NT2/D1 (cell line): ENCODE results near the gene SCAPER.

Source experiments
- DNase-seq: peaks from one replicate; pipeline ENCODE4 v3.0.0-alpha.2; 2011; ENCODE audit warnings: low read depth, low spot score
- H3K27me3 ChIP-seq: 2 replicates; pipeline ENCODE4 v1.6.0; 2011; ENCODE audit warnings: mild to moderate bottlenecking; ENCODE audit not compliant: insufficient read length, insufficient read depth
- H3K36me3 ChIP-seq: 2 replicates; pipeline ENCODE4 v1.6.1; 2011; ENCODE audit warnings: mild to moderate bottlenecking, low read length, mixed read lengths; ENCODE audit not compliant: insufficient read depth, insufficient read length
- H3K4me1 ChIP-seq: 2 replicates; pipeline ENCODE4 v1.5.1; 2011; ENCODE audit not compliant: insufficient read depth, insufficient read length
- H3K4me3 ChIP-seq: 2 replicates; pipeline ENCODE4 v1.5.1; 2011; ENCODE audit warnings: low read depth; ENCODE audit not compliant: insufficient read length
- H3K9ac ChIP-seq: 2 replicates; pipeline ENCODE4 v1.6.0; 2011; ENCODE audit warnings: low read depth; ENCODE audit not compliant: insufficient read length
- H3K9me3 ChIP-seq: 2 replicates; pipeline ENCODE4 v1.5.1; 2011; ENCODE audit warnings: mild to moderate bottlenecking, low read length; ENCODE audit not compliant: insufficient read depth
- SUZ12 ChIP-seq: IDR thresholded peaks from 2 replicates; pipeline ENCODE4 v1.6.1; 2011; ENCODE audit not compliant: insufficient read length, insufficient read depth; ENCODE audit errors: extremely low read depth
- YY1 ChIP-seq: IDR thresholded peaks from 2 replicates; pipeline ENCODE4 v1.6.1; 2011; ENCODE audit not compliant: insufficient read length, insufficient read depth
- ZNF274 ChIP-seq: IDR thresholded peaks from 2 replicates; pipeline ENCODE4 v1.6.1; 2011; ENCODE audit warnings: mild to moderate bottlenecking, low read depth, low read length

The SCAPER gene

DNA sequence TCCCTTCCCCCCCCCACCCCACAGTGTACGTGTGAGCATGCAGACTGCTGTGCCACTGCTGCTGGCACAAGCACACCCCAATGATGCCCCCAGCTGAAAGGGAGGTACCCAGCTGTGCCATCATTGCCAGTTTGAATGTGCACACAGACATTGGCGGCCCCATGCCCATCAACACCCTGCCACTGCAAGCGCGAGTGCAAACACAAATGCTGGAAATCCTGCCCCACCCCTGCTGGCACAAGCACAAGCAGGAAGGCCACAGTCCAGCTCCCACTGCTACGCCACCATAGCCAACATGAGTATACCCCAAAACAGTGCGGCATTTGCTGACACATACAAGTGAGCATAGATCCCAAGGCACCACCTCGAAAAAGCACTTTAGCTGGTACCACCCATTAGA, 222.9 kb downstream of the SCAPER start:
- Histone ChIP-seq H3K9me3 (no peaks in the 10 kb centered on the region), H3K9ac (no peak overlapping the region), H3K4me3 (no peak overlapping the region), H3K27me3 (no peaks in the 10 kb centered on the region), H3K36me3 (no peaks in the 10 kb centered on the region), H3K4me1 (no peaks in the 10 kb centered on the region)
- no peak for DNase-seq
- TF ChIP-seq ZNF274: no peak
- no peak for TF ChIP-seq YY1
- TF ChIP-seq SUZ12: no peak

DNA sequence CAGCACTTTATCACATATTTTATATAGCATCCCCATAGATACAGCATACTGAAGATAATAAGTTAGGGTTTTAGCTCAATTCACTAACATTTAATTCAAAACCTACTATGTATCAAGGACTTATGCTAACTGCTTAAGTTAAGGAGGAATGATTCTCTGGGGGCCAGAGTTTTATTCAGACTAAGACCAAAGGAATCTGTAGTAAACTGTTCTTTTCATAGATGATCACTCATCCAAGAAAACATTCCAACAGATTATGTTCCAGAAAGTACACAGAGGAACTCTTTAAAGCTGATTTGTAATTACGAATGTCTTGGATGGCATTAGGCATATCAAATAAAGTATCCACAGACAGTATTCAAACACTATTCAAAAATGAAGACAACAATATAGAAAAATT, 226.4 kb downstream of the SCAPER start:
- Histone ChIP-seq H3K9ac (no peak overlapping the region), H3K4me1 (no peaks in the 10 kb centered on the region), H3K27me3 (no peaks in the 10 kb centered on the region), H3K9me3 (no peaks in the 10 kb centered on the region), H3K4me3 (no peak overlapping the region), H3K36me3 (no peaks in the 10 kb centered on the region)
- TF ChIP-seq SUZ12 (no peak), ZNF274 (no peak), YY1 (no peak)
- DNase-seq: no peak

DNA sequence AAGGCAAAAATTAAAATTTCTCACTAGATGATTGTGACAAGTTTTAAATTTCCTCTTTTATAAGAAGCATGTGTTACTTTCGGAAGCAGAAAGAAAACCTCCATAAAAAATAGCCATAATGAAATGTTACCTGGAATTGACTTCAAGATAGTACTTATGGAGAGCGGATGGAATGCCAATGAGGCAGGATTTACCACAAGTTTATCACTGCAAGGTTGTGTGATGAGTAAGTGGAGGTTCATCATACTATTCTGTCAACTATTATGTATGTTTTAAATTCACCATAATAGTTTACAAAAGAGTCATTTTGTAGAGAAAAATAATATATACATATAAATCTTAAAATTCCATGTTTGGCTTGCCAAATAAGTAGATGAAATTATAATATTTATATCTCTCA, 230.3 kb downstream of the SCAPER start:
- H3K36me3 ChIP-seq: no peaks in the 10 kb centered on the region
- no peak for TF ChIP-seq SUZ12
- no peak for TF ChIP-seq YY1
- TF ChIP-seq ZNF274: no peak
- H3K4me3 ChIP-seq: no peak overlapping the region
- no peaks in the 10 kb centered on the region for H3K9me3 ChIP-seq
- no peak for DNase-seq
- H3K4me1 ChIP-seq: no peaks in the 10 kb centered on the region
- H3K9ac ChIP-seq: no peak overlapping the region
- no peaks in the 10 kb centered on the region for H3K27me3 ChIP-seq

DNA sequence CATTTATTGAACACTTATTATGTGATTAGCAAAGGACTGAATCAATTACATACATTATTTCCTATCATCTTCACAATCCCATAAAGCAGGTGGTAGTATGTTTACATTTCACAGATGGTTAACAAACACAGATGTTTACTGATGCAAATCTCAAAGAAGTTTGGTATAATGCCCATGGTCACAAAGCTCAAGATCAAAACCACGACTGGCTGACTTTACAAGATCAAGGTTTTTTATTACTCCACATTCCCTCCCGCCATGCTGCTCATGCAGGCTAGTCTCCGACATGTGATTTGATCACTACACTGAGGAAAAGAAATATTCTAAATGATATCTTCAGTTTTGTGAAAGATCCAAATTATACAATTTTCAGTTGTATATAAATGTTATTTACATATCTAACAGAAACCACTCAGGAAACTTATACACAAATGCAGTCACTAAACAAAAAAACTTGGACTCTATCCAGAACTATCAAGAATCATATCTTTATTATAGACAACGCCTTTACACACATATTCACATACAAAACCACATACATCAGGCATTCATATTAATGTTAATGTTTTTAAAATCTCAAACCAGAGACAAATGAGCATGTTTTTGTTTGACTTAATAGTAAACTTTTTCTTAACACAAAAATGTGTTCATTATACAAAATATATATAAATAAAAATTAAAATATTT, 235.5 kb downstream of the SCAPER start:
- no peaks in the 10 kb centered on the region for H3K36me3 ChIP-seq
- H3K4me1 ChIP-seq: no peaks in the 10 kb centered on the region
- TF ChIP-seq SUZ12 (no peak), YY1 (no peak), ZNF274 (no peak)
- H3K27me3 ChIP-seq: no peaks in the 10 kb centered on the region
- H3K4me3 ChIP-seq: no peak overlapping the region
- no peaks in the 10 kb centered on the region for H3K9me3 ChIP-seq
- H3K9ac ChIP-seq: no peak overlapping the region
- no peak for DNase-seq

DNA sequence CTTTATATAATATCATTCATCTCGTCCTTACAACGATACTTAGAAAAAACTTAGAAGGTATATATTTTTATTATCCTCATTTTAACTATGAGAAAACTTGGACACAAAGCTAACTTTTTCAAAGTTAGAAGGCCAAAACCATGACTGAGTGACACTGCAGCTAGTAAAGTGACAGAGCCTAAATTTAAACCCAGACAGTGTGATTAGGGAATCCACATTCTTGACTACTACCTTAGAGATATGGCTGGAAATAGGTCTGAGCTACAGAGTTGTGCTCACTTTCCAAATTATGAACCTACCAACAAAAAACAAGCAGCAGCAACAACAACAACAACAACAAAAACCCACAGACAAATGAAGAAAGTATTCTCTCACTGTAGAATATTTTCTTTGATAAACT, 236.2 kb downstream of the SCAPER start:
- H3K9ac ChIP-seq: no peak overlapping the region
- no peaks in the 10 kb centered on the region for H3K36me3 ChIP-seq
- no peak for TF ChIP-seq SUZ12
- TF ChIP-seq ZNF274: no peak
- no peak for TF ChIP-seq YY1
- H3K4me3 ChIP-seq: no peak overlapping the region
- no peaks in the 10 kb centered on the region for H3K9me3 ChIP-seq
- H3K4me1 ChIP-seq: no peaks in the 10 kb centered on the region
- no peaks in the 10 kb centered on the region for H3K27me3 ChIP-seq
- no peak for DNase-seq

DNA sequence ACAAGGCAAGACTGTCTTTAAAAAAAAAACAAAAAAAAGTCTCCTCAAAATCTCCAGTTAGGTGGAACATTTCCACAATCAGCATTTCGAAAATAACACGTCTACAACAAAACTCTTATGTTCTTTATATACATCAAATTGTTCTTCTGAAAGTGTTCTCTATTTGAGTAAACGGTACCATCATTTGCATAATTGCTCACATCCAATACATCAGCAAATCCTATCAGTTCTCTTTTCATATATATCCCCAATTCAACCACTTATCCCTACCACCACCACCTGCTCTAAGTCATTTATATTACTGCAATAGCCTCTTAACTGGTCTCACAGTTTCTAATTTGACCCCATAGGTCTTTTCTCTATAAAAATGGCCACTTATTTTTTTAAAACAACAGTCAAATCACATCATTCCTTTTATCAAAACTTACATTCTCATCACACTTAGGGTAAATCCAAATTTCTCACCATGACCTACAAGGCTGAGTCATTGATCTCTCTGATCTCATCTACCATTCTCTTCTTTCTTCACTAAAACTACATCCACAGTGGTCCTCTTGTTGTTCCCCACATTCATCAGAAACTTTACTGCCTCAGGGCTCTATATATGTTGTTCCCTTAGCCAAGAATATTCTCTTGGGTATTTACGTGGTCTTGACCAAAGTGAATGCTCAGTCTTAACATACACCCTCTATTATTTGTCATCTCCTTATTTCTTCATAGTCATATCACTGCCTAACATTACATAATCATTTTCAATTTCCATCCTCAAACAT, 237.0 kb downstream of the SCAPER start:
- DNase-seq: no peak
- H3K9ac ChIP-seq: no peak overlapping the region
- no peaks in the 10 kb centered on the region for H3K27me3 ChIP-seq
- H3K36me3 ChIP-seq: no peaks in the 10 kb centered on the region
- TF ChIP-seq YY1 (no peak), SUZ12 (no peak), ZNF274 (no peak)
- H3K4me1 ChIP-seq: no peaks in the 10 kb centered on the region
- H3K9me3 ChIP-seq: no peaks in the 10 kb centered on the region
- H3K4me3 ChIP-seq: no peak overlapping the region

DNA sequence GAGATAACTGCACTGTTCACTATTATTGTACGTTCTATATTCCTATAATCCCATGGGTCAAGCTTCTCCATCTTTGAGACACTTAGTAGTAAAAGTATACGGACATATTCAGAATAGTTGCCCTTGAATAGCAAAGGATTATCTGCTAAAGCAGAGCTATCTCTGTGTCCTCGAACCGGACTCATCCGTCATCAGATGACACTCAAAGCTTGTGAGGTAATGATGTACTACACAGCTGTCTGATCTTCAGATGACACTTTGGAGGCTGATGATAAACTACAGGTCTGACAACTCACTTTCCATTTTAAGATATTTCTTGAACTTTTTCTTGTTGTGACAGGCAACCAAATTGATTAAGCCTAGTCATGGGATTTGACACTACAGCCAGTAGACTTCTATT, 240.2 kb downstream of the SCAPER start:
- Histone ChIP-seq H3K27me3 (no peaks in the 10 kb centered on the region), H3K4me3 (no peak overlapping the region), H3K9me3 (no peaks in the 10 kb centered on the region), H3K4me1 (no peaks in the 10 kb centered on the region), H3K9ac (no peak overlapping the region), H3K36me3 (no peaks in the 10 kb centered on the region)
- TF ChIP-seq SUZ12 (no peak), ZNF274 (no peak), YY1 (no peak)
- no peak for DNase-seq
